HepG2 (cell line): ENCODE measurements around the gene ZDHHC8. TPM values are rescaled to one million over a fixed set of nuclear protein-coding genes. Genes with fewer than 3 reads are reported as not detected.

Experiments used
- ARID2 ChIP-seq: sonication (generic); formaldehyde crosslinking; IDR thresholded peaks from 2 replicates; pipeline ENCODE4 v1.8.1; 2022; ENCODE audit warnings: mild to moderate bottlenecking, missing genetic modification reagents, borderline replicate concordance
- BHLHE40 ChIP-seq: IDR thresholded peaks from 2 replicates; pipeline ENCODE4 v1.6.1; 2011; ENCODE audit warnings: low read length, improper control_type of control experiment
- CEBPB ChIP-seq: IDR thresholded peaks from 2 replicates; pipeline ENCODE4 v1.6.1; 2011; ENCODE audit warnings: low read depth, low read length, improper control_type of control experiment, borderline replicate concordance
- HMGA1 ChIP-seq: sonication (generic); formaldehyde crosslinking; conservative IDR thresholded peaks from 2 replicates; pipeline ENCODE4 v1.4.0; 2020; ENCODE audit warnings: missing genetic modification reagents
- HNRNPL ChIP-seq: fragments of 200-400 bp; formaldehyde crosslinking; IDR thresholded peaks from 2 replicates; pipeline ENCODE4 v1.6.1; 2017; ENCODE audit warnings: mild to moderate bottlenecking, low read depth, low read length
- HOXA5 ChIP-seq: sonication (generic); formaldehyde crosslinking; IDR thresholded peaks from 2 replicates; pipeline ENCODE4 v1.4.0; 2020; ENCODE audit warnings: missing genetic modification reagents
- NFKB2 ChIP-seq: sonication (generic); formaldehyde crosslinking; IDR thresholded peaks from 2 replicates; pipeline ENCODE4 v1.4.0; 2020; ENCODE audit warnings: missing genetic modification reagents, borderline replicate concordance
- NR2F2 ChIP-seq: IDR thresholded peaks from 2 replicates; pipeline ENCODE4 v1.6.1; 2012; ENCODE audit warnings: low read depth, inconsistent platforms, borderline replicate concordance
- NR2F6 ChIP-seq, 2 experiments: IDR thresholded peaks; 2 replicates each; pipeline ENCODE4 v1.6.1; 2016; ENCODE audit warnings: antibody characterized with exemption in 1 of 2, mild to moderate bottlenecking in 1 of 2
- RCOR2 ChIP-seq: IDR thresholded peaks from 2 replicates; pipeline ENCODE4 v1.6.1; 2016; ENCODE audit warnings: missing biosample characterization, missing genetic modification reagents
- SMC3 ChIP-seq: IDR thresholded peaks from 2 replicates; pipeline ENCODE4 v1.6.1; 2011; ENCODE audit warnings: low read length, improper control_type of control experiment
- TCF7 ChIP-seq: sonication (generic); IDR thresholded peaks from 2 replicates; pipeline ENCODE4 v1.6.1; 2016; ENCODE audit warnings: antibody characterized with exemption, low read depth
- TMF1 ChIP-seq: sonication (generic); formaldehyde crosslinking; IDR thresholded peaks from 2 replicates; pipeline ENCODE4 v1.8.1; 2022; ENCODE audit warnings: low read depth, missing genetic modification reagents
- ZBTB20 ChIP-seq: sonication (generic); formaldehyde crosslinking; IDR thresholded peaks from 2 replicates; pipeline ENCODE4 v1.8.1; 2023; ENCODE audit warnings: missing genetic modification reagents, low read depth, mild to moderate bottlenecking, borderline replicate concordance
- ZC3H4 ChIP-seq: sonication (generic); formaldehyde crosslinking; IDR thresholded peaks from 2 replicates; pipeline ENCODE4 v1.4.0; 2020; ENCODE audit warnings: missing genetic modification reagents, borderline replicate concordance
- ZNF138 ChIP-seq: sonication (generic); formaldehyde crosslinking; IDR thresholded peaks from 2 replicates; pipeline ENCODE4 v1.5.0; 2020; ENCODE audit warnings: mild to moderate bottlenecking, low read depth, missing genetic modification reagents
- ZNF18 ChIP-seq: sonication (generic); formaldehyde crosslinking; IDR thresholded peaks from 2 replicates; pipeline ENCODE4 v1.8.0; 2022; ENCODE audit warnings: mild to moderate bottlenecking, missing genetic modification reagents; ENCODE audit not compliant: insufficient replicate concordance
- ZNF256 ChIP-seq: sonication (generic); formaldehyde crosslinking; conservative IDR thresholded peaks from 2 replicates; pipeline ENCODE4 v1.4.0; 2020; ENCODE audit warnings: missing genetic modification reagents
- ZNF3 ChIP-seq: IDR thresholded peaks from 2 replicates; pipeline ENCODE4 v1.7.0; 2017; ENCODE audit warnings: inconsistent platforms
- ZNF335 ChIP-seq: sonication (generic); formaldehyde crosslinking; IDR thresholded peaks from 2 replicates; pipeline ENCODE4 v1.4.0; 2020; ENCODE audit warnings: missing genetic modification reagents
- ZNF572 ChIP-seq: sonication (generic); formaldehyde crosslinking; IDR thresholded peaks from 2 replicates; pipeline ENCODE4 v1.5.1; 2020; ENCODE audit warnings: mild to moderate bottlenecking, missing genetic modification reagents
- ZNF639 ChIP-seq: conservative IDR thresholded peaks from 2 replicates; pipeline ENCODE4 v1.6.1; 2018; ENCODE audit warnings: missing genetic modification reagents
- ZNF83 ChIP-seq: sonication (generic); formaldehyde crosslinking; IDR thresholded peaks from 2 replicates; pipeline ENCODE4 v1.4.0; 2020; ENCODE audit warnings: missing genetic modification reagents, mild to moderate bottlenecking, borderline replicate concordance
- ZNF841 ChIP-seq: sonication (generic); formaldehyde crosslinking; IDR thresholded peaks from 2 replicates; pipeline ENCODE4 v1.8.1; 2023; ENCODE audit warnings: missing genetic modification reagents, borderline replicate concordance
- polyA plus RNA-seq, 8 experiments: library from polyadenylated mRNA; depleted of rRNA in 3 of 8; stranded (reverse) in 7 of 8; unstranded in 1 of 8; fragments of >200 nt; fragmentation: Illumina TruSeq in 4 of 8; extraction: Trizol in 4 of 8; gene quantifications; 2 replicates each; pipeline versions ENCODE4 v1.2.1 to v1.2.3, GENCODE V29; 2011 to 2016; ENCODE audit warnings: low read depth in 4 of 8, missing spikeins in 1 of 8, mixed read lengths in 1 of 8; ENCODE audit not compliant: insufficient read depth in 1 of 8
- total RNA-seq, 5 experiments: library from RNA; depleted of rRNA; stranded (reverse); fragments of >200 nt; fragmentation: Illumina TruSeq; extraction: Trizol; gene quantifications; 2 replicates each; pipeline ENCODE4 v1.2.3, GENCODE V29; 2016; ENCODE audit warnings: low read depth in 1 of 5
- TF ChIP-seq, protein P1 (sequence below): sonication (generic); formaldehyde crosslinking; IDR thresholded peaks from 2 replicates; pipeline ENCODE4 v1.4.0; 2020; ENCODE audit warnings: mild to moderate bottlenecking, low read depth, missing genetic modification reagents

Gene ZDHHC8
- total and polyA plus RNA-seq, 2 of the 13 experiments (the other 11 are each of a cell fraction or from before 2014, with no cell fraction given): 7.5 to 21.3 TPM

GRCh38 chr22:20116951-20117632 is 14.5 kb upstream of the ZDHHC8 start, which contains the start of gene TRMT2A (continued):
- TF ChIP-seq, protein P1, sequence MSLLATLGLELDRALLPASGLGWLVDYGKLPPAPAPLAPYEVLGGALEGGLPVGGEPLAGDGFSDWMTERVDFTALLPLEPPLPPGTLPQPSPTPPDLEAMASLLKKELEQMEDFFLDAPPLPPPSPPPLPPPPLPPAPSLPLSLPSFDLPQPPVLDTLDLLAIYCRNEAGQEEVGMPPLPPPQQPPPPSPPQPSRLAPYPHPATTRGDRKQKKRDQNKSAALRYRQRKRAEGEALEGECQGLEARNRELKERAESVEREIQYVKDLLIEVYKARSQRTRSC: no peak
- TF ChIP-seq ZNF335 (CRISPR knock-in tag) (no peak; the same call in 1 of the 2 replicates), ZNF18 (peak; percentile 84), ZNF256 (no peak), ZNF639 (peak; percentile 99), HMGA1 (CRISPR knock-in tag) (no peak), NR2F2 (peak; percentile 90), ZNF138 (CRISPR knock-in tag) (peak; percentile 86), ZNF83 (CRISPR knock-in tag) (no peak), CEBPB (no peak), ZBTB20 (CRISPR knock-in tag) (peak; percentile 60; the same call in 1 of the 2 replicates), ZNF572 (0 out of 2 replicates have a peak, but pooled peaks have one; percentile 37), TCF7 (no peak), TMF1 (CRISPR knock-in tag) (peak; percentile 93; the same call in 1 of the 2 replicates), SMC3 (no peak), ZC3H4 (CRISPR knock-in tag) (no peak), BHLHE40 (0 out of 2 replicates have a peak, but pooled peaks have one; percentile 63), RCOR2 (CRISPR knock-in tag) (no peak), ZNF841 (CRISPR knock-in tag) (peak; percentile 47; the same call in 1 of the 2 replicates), ARID2 (CRISPR knock-in tag) (peak; percentile 32; the same call in 1 of the 2 replicates), HOXA5 (CRISPR knock-in tag) (peak; percentile 18; the same call in 1 of the 2 replicates), ZNF3 (no peak), HNRNPL (no peak), NR2F6 (IDR thresholded peaks at IDR 0.05) (peak; percentile 94), NR2F6 (CRISPR knock-in tag; IDR thresholded peaks at IDR 0.05) (peak; percentile 98), NFKB2 (CRISPR knock-in tag) (peak; percentile 55; the same call in 1 of the 2 replicates)
